Upper lobe of right lung (tissue), 1 donor: ENCODE results near the gene KDF1. TPM values are rescaled to one million over a fixed set of nuclear protein-coding genes. Genes with fewer than 3 reads are reported as not detected.

ENCODE experiments used
- ATAC-seq: fragments of 200-7000 bp; cut with Tn5 transposase; one replicate; pipeline ENCODE4 v1.9.1; 2020; ENCODE audit warnings: mild to moderate bottlenecking, moderate library complexity
- DNase-seq: peaks from one replicate; pipeline ENCODE4 v3.0.0-alpha.2; 2020
- H3K27ac ChIP-seq: fragments of 200-600 bp; one replicate; pipeline ENCODE4 v1.8.0; 2022
- H3K27me3 ChIP-seq: fragments of 200-600 bp; one replicate; pipeline ENCODE4 v1.8.0; 2022; ENCODE audit warnings: mild to moderate bottlenecking
- H3K36me3 ChIP-seq: fragments of 200-600 bp; one replicate; pipeline ENCODE4 v1.8.0; 2022
- H3K4me1 ChIP-seq: fragments of 200-600 bp; one replicate; pipeline ENCODE4 v1.8.0; 2022
- H3K4me3 ChIP-seq: fragments of 200-600 bp; one replicate; pipeline ENCODE4 v1.8.0; 2022; ENCODE audit warnings: mild to moderate bottlenecking
- H3K9me3 ChIP-seq: fragments of 200-600 bp; one replicate; pipeline ENCODE4 v1.8.0; 2022
- intact Hi-C: fragments of 100-400 bp; cut with DNase I; formaldehyde crosslinking; loops from one replicate; pipeline ENCODE4 v1.11.0; 2022
- total RNA-seq: library from RNA; stranded (reverse); fragmentation: NEBNext Ultra II Directional; extraction: Animal tissue kit (Norgen Biotek cat#: 25700); gene quantifications from one replicate; pipeline ENCODE4 v1.2.1, GENCODE V29; 2021
- TF ChIP-seq, protein P1 (sequence below): fragments of 200-600 bp; IDR thresholded peaks from one replicate; pipeline ENCODE4 v1.8.0; 2022; ENCODE audit warnings: antibody characterized with exemption
- donor health status: DM: no; HTN: yes; CAD: no; lungs with severe emphysema.

KDF1 gene
- total RNA-seq, 1 donor from 2014 or later: 10.5 TPM

DNA sequence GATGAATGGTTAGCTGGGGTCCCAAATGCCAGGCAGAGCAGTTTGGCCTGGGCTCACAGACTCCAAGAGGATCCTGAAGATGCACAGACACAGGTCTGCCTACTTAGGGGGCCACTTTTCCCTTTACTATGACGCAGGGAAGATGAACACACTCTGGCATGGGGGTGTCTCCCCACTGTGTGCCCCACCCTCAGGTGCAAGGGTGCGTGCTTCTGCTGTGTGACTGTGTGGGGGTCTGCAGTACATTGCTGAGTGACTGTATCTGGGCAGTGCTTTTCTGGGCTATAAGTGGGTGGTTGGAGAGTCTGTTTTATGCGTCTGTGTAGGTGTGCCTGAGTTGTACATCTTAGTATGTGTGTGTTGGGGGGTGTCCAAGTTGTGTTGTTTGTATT lies 50.3 kb downstream of the KDF1 start:
- no peak for ATAC-seq
- intact Hi-C loops: no loop called here
- no peak overlapping the region for H3K4me3 ChIP-seq
- DNase-seq: no peak
- H3K36me3 ChIP-seq: no peaks in the 10 kb centered on the region
- H3K27me3 ChIP-seq: no peaks in the 10 kb centered on the region
- no peaks in the 10 kb centered on the region for H3K9me3 ChIP-seq
- H3K27ac ChIP-seq: no peak overlapping the region
- peaks cover 4% of the 10 kb centered on the region for H3K4me1 ChIP-seq
- TF ChIP-seq, protein P1, sequence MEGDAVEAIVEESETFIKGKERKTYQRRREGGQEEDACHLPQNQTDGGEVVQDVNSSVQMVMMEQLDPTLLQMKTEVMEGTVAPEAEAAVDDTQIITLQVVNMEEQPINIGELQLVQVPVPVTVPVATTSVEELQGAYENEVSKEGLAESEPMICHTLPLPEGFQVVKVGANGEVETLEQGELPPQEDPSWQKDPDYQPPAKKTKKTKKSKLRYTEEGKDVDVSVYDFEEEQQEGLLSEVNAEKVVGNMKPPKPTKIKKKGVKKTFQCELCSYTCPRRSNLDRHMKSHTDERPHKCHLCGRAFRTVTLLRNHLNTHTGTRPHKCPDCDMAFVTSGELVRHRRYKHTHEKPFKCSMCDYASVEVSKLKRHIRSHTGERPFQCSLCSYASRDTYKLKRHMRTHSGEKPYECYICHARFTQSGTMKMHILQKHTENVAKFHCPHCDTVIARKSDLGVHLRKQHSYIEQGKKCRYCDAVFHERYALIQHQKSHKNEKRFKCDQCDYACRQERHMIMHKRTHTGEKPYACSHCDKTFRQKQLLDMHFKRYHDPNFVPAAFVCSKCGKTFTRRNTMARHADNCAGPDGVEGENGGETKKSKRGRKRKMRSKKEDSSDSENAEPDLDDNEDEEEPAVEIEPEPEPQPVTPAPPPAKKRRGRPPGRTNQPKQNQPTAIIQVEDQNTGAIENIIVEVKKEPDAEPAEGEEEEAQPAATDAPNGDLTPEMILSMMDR: no peak

DNA sequence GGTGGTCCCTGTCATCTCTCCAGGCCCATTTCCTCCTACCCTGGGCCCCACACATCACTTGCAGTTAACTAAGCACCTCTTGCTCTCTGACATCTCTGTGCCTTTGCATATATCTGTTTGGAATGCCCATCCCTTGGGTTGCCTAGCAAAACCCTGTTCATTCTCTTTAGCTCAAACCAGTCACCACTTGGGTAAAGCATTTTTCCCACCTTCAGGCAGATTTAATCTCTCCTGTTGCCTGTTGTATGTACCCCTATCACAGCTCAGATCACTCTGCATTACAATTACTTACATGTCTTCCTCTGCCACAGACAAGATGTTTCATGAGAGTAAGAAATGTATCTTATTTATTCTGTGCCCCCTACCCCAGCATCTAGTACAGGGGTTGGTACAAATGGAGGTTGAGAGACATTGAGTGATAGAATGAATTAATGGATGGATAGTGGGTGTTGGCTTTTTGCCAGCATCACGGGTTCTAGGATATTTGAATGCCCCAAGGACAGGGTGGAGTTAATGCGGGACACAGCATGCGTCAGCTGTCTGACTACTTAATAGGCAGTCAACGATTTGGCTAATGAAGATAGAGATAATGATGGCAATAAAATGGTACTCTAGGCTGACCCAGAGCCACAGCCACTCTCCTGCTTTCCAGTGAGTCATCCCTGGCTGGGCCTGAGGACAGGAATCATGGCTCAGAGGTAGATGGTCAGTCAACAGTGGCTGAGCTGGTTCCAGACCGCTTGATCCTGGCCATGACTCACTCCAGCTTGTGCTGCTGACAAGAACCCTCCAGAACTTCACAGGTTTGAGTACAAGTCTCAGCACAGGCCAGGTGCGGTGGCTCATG lies 53.0 kb downstream of the KDF1 start:
- Histone ChIP-seq H3K4me3 (no peak overlapping the region), H3K4me1 (peaks cover 4% of the 10 kb centered on the region), H3K27ac (no peak overlapping the region), H3K36me3 (no peaks in the 10 kb centered on the region), H3K27me3 (no peaks in the 10 kb centered on the region), H3K9me3 (no peaks in the 10 kb centered on the region)
- DNase-seq: no peak
- TF ChIP-seq, protein P1: no peak
- peak; percentile 78 for ATAC-seq
- intact Hi-C loops: no loop called here

DNA sequence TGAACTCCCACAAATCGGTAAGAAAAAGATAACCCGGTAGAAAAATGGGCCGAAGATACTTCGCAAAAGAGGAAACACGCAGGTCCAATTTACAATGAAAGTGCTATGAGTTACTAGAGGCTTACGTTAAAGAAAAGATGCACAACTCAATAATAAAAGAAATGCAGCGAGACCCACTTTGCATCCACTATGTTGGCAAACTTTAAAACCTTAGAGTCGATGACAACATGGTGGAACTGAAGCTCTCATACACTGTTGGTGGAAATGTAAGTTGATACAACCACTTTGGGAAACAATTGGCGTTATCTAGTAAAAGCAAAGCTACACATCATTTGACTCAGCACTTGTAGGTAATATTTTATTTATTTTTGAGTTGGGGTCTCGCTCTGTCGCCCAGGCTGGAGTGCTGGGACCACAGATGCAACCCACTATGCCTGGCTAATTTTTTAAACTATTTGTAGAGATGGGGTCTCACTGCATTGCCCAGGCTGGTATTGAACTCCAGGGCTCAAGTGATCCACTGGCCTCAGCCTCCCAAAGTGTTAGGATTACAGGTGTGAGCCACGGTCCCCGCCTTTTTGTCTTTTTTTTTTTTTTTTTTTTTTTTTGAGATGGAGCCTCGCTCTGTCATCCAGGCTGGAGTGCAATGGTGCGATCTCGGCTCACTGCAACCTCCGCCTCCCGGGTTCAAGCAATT lies 59.3 kb downstream of the KDF1 start:
- Histone ChIP-seq H3K4me3 (peak overlapping the region; percentile 99), H3K27ac (peak overlapping the region; percentile 88), H3K27me3 (no peaks in the 10 kb centered on the region), H3K36me3 (peaks cover 22% of the 10 kb centered on the region), H3K9me3 (no peaks in the 10 kb centered on the region), H3K4me1 (peaks cover 12% of the 10 kb centered on the region)
- TF ChIP-seq, protein P1: no peak
- intact Hi-C loops: no loop called here
- no peak for DNase-seq
- ATAC-seq: no peak

DNA sequence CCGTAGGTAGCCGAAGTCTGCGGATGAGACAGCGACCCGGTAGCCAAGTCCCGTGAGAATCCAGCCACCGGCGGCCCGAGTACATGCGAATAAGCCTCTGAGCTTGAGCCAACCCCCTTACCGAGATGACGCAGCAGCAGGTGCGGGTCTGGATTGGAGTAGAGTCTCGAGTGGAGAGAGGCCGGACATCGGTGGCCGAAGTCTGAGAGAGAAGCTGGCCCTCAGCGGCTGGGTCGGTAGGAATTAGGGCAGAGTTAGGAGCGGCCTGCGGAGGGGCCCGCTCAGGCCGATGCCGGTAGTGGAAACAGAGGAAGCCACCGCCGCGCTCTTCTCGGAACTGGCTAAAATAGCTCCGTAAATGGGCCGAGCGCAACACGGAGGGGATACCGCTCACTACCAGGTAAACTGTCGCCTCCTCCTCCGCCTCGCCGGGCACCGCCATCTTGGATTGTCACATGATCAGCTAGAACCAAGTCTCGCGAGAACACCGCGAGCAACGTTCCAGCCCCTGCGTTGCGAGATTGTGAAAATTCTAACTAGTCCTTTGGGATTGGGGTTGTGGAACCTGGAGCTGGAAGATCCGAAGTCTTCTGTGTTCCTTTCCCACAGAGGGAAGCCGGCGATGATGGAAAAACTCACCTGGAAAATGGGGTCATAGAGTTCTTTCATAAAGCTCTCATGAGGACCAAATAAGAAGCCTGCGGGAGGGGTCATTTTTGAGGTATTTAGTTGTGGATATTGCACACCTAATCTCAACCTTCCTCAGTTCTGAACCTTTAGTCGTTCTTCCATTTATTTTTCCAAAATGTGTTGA lies 60.1 kb downstream of the KDF1 start, which contains the start of gene GPATCH3:
TSS of gene GPATCH3 (minus strand) at position 467 of the 814 bp plus-strand sequence. CDS start at position 442, 25 bp downstream.
- DNase-seq (peak; percentile 94), ATAC-seq (peak; percentile 94)
- H3K4me3 ChIP-seq: peak within 1 kb of the TSS; percentile 99
- H3K27me3 ChIP-seq: no peaks in the 10 kb centered on the region
- peaks cover 29% of the 10 kb centered on the region for H3K36me3 ChIP-seq
- TF ChIP-seq, protein P1: no peak
- intact Hi-C loops: no loop called here
- H3K27ac ChIP-seq: peak within 1 kb of the TSS; percentile 88
- H3K4me1 ChIP-seq: peaks cover 12% of the 10 kb centered on the region
- no peaks in the 10 kb centered on the region for H3K9me3 ChIP-seq

Other genes with a start within 250 kb of the KDF1 start
- gene PIGV, start 172.5 kb downstream of the KDF1 start, total RNA-seq: 16.7 TPM
- gene ZDHHC18, start 133.8 kb downstream of the KDF1 start, total RNA-seq: 26.2 TPM
- gene SFN, start 97.3 kb downstream of the KDF1 start, total RNA-seq: 83.8 TPM
- gene GPN2, start 70.2 kb downstream of the KDF1 start, total RNA-seq: 24.6 TPM
- gene GPATCH3, start 60.0 kb downstream of the KDF1 start, total RNA-seq: 18.1 TPM
- 2.5 TPM for gene NR0B2, start 46.5 kb downstream of the KDF1 start, total RNA-seq
- gene NUDC, start 38.7 kb downstream of the KDF1 start, total RNA-seq: 49.6 TPM
- 16.2 TPM for gene TRNP1, start 33.2 kb upstream of the KDF1 start, total RNA-seq
- 29.1 TPM for gene TENT5B, start 52.4 kb upstream of the KDF1 start, total RNA-seq
- gene SLC9A1, start 194.7 kb upstream of the KDF1 start, total RNA-seq: 62.4 TPM